Muscle layer of duodenum (tissue), 2 donors: ENCODE measurements around the gene CLDN20.
"Not testable (repeated sequence)": the region's sequence is repeated elsewhere in the genome, so short reads cannot be mapped to it uniquely, and the experiment has no call there.

ENCODE experiments used
- H3K27ac ChIP-seq: one replicate; pipeline ENCODE4 v1.7.0; 2013; ENCODE audit warnings: mild to moderate bottlenecking, low read length
- H3K27me3 ChIP-seq: one replicate; pipeline ENCODE4 v1.7.0; 2013; ENCODE audit warnings: low read depth, mild to moderate bottlenecking, control low read depth, low read length
- H3K36me3 ChIP-seq, 2 donors: one replicate each; pipeline ENCODE4 v1.7.0; 2013; ENCODE audit warnings: low read length in 2 of 2, control low read depth in 1 of 2, mild to moderate bottlenecking in 1 of 2; ENCODE audit not compliant: insufficient read depth in 2 of 2, control insufficient read depth in 1 of 2
- H3K4me1 ChIP-seq, 2 donors: one replicate each; pipeline ENCODE4 v1.7.0; 2013; ENCODE audit warnings: low read length in 2 of 2, mild to moderate bottlenecking in 2 of 2, control low read depth in 1 of 2, moderate library complexity in 1 of 2; ENCODE audit not compliant: insufficient read depth in 2 of 2, control insufficient read depth in 1 of 2
- H3K4me3 ChIP-seq, 2 donors: one replicate each; pipeline ENCODE4 v1.7.0; 2013; ENCODE audit warnings: low read length in 2 of 2, low read depth in 1 of 2, mild to moderate bottlenecking in 1 of 2
- H3K9me3 ChIP-seq, 2 donors: one replicate each; pipeline ENCODE4 v1.7.0; 2013; ENCODE audit warnings: low read length in 2 of 2, control low read depth in 1 of 2, mild to moderate bottlenecking in 1 of 2; ENCODE audit not compliant: control insufficient read depth in 1 of 2
- donor health status: healthy.

The CLDN20 gene, protein sequence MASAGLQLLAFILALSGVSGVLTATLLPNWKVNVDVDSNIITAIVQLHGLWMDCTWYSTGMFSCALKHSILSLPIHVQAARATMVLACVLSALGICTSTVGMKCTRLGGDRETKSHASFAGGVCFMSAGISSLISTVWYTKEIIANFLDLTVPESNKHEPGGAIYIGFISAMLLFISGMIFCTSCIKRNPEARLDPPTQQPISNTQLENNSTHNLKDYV

DNA sequence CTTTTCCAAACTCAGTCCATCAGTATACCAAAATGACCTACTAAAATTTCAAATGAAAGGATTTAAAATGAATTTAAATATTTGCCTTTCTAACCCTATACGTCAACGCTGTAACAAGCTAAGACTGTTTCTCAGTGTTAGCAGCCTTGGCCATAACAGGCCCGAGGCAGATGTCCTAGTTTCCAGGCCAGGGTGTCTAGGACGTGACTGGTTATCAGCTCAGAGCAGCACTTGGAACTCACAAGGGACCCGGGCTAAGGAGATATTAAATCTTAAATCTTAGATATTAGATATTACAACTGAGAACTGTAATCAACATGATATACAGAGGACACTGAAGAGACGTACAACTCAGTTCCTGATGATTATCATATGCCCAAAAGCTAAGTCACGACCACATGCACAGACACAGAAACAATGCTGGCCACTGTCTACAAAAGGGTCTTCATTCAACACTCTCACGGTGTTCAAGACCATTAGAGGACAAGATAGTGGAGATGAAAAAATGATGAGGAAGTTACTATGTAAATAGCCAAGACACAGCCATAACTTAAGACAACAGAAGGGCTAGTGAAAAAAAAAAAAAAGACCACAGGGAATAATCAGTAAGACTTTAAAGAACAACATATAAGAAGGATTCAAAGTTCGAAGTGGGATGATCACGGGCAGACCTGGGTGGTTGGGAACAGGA, at the start of gene CLDN20:
CLDN20 (plus strand) TSS at position 641 of the 691 bp plus-strand sequence. CDS start 11,707 bp downstream, outside the sequence.
- no peak within 1 kb of the TSS for H3K4me3 ChIP-seq
- H3K36me3 ChIP-seq = peaks cover 17 to 19% of the 10 kb centered on the region in 2 donors
- H3K9me3 ChIP-seq = no peaks in the 10 kb centered on the region
- H3K27ac ChIP-seq = no peak within 1 kb of the TSS
- no peaks in the 10 kb centered on the region for H3K27me3 ChIP-seq
- peaks cover 0 to 3% of the 10 kb centered on the region in 2 donors for H3K4me1 ChIP-seq

DNA sequence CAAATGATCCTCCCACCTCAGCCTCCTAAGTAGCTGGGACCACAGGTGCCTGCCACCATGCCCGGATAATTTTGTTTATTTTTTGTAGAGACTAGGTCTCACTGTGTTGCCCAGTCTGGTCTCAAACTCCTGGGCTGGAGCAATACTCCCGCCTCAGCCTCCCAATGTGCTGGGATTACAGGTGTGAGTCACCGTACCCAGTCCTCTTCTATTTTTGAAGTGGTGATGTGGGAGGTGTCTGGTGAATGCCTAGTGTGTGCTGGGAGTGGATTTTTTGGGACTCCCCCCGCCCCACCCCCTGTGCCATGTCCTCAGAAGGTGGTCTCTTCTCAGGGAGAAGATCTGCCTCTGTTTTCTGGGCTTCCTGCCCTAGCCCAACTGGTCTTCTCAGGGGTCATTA, 47.9 kb upstream of the CLDN20 start:
- Histone ChIP-seq H3K27ac (no peak overlapping the region), H3K9me3 (no peaks in the 10 kb centered on the region)

DNA sequence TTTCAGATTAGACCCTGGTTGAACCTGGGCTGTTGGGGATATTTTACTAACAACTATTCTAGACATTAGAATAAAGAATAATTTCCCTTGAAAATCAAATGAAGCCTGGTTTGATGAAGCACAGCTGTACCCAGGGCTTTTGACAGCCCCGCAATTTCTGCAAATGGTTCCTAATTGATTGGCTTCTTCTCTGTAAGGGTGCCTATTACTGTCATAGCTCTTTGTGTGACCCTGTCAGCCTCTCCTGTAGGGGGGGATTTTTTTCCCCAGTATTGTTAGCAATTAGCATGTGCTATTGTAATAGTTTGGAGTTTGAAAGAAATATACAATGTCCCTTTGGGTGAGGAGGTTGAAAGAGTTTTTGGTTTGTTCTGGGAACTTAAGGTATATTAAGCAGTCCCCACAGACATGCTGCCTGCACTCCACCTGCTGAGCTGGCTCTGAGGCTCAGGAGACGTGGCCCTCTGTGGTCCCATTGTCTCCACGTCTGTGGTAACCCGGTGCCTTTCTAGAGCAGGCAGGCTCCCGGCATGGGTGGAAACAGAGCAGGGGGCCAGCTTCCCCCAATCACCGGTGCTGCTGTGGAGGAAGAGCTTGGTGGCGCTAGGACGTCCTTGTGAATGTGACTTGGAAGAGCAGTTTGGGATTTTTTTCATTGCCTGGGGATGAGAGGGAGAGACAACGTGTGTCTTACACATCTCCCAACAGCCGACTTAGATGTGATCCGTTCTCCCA, 47.3 kb upstream of the CLDN20 start:
- Histone ChIP-seq H3K27me3 (no peaks in the 10 kb centered on the region), H3K27ac (no peak overlapping the region), H3K4me3 (no peak overlapping the region), H3K4me1 (no peaks in the 10 kb centered on the region), H3K36me3 (no peaks in the 10 kb centered on the region), H3K9me3 (no peaks in the 10 kb centered on the region)

More for the DNA sequence above, 47.9 kb upstream of the CLDN20 start:
- Histone ChIP-seq H3K4me3 (no peak overlapping the region), H3K4me1 (no peaks in the 10 kb centered on the region), H3K36me3 (no peaks in the 10 kb centered on the region), H3K27me3 (no peaks in the 10 kb centered on the region)

DNA sequence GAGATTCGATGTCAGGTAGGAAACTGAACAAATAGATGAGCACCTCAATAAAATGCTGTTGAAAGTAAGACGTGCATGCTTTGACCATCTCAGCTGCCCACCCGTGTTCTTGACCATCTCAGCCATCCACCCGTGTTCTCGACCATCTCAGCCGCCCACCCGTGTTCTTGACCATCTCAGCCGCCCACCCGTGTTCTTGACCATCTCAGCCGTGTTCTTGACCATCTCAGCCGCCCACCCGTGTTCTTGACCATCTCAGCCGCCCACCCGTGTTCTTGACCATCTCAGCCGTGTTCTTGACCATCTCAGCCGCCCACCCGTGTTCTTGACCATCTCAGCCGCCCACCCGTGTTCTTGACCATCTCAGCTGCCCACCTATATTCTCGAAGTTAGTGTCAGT, 45.1 kb upstream of the CLDN20 start:
- not testable (repeated sequence) for H3K27me3 ChIP-seq, H3K4me3 ChIP-seq, H3K27ac ChIP-seq, H3K9me3 ChIP-seq, H3K4me1 ChIP-seq, H3K36me3 ChIP-seq

DNA sequence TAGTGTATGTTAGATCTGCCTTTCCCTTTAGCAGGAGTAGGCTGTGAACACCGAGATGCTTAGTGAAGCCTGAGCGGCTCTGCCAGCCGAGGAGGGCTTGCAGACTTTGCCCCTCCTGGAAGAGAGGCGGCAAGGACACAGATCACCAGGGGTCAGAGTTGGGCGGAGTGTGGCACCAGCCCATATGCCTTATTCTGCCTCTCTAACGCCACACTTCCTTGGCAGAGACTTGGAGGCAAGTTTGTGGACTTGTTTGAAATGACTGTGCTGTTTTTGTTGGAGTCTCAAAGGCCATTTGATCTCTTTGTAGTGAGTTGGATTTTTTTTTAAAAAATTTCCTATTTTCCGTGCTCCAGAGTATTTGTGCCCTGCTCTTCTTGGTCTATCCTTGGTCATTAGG, 44.5 kb upstream of the CLDN20 start:
- H3K4me1 ChIP-seq = no peaks in the 10 kb centered on the region
- no peaks in the 10 kb centered on the region for H3K36me3 ChIP-seq
- no peak overlapping the region for H3K27ac ChIP-seq
- H3K27me3 ChIP-seq = no peaks in the 10 kb centered on the region
- no peaks in the 10 kb centered on the region for H3K9me3 ChIP-seq
- no peak overlapping the region for H3K4me3 ChIP-seq

DNA sequence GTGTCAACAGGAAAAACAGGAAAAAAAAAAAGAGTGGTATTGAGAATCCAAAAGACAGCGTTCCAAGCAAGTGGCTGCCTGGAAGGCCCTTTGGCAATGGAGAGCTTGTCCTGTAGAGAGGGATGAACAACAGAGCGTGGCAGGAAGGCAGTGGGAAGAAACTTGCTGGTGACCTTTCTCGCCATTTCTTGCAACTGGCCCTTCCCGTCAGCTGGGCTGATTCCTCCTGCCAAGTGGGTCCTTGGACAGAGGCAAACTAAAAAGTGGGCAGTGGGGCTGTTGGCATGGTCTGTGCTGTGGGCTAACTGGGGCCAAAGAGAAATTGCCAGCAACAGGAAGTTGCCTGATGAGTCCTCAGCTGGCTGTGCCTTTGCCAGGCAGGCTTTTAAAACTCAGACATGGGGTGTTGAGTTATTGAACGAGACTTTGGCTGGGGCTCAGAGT, 43.9 kb upstream of the CLDN20 start:
- Histone ChIP-seq H3K27me3 (no peaks in the 10 kb centered on the region), H3K4me1 (no peaks in the 10 kb centered on the region), H3K36me3 (no peaks in the 10 kb centered on the region), H3K27ac (no peak overlapping the region), H3K9me3 (no peaks in the 10 kb centered on the region), H3K4me3 (no peak overlapping the region)

DNA sequence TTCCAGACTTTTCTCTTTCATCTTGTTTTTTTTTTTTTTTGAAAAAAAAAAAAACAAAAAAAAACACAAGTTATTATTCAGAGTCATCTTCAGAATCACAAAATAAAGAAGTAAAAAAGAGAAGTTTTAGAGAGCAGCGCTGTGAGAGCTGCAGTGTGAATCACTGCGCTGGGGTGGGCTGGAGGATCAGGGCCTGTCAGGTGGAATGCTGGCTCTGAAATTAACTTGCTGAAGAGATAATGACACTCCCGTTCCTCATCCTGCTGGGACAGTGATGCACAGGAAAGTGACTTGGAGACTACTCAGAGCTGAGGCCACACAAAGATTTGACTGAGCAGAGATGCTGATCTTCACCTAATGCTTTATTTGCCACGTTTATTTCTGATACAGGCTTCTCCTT, 42.7 kb upstream of the CLDN20 start:
- Histone ChIP-seq H3K36me3 (no peaks in the 10 kb centered on the region), H3K27me3 (no peaks in the 10 kb centered on the region), H3K9me3 (no peaks in the 10 kb centered on the region), H3K4me1 (no peaks in the 10 kb centered on the region), H3K27ac (no peak overlapping the region), H3K4me3 (no peak overlapping the region)

DNA sequence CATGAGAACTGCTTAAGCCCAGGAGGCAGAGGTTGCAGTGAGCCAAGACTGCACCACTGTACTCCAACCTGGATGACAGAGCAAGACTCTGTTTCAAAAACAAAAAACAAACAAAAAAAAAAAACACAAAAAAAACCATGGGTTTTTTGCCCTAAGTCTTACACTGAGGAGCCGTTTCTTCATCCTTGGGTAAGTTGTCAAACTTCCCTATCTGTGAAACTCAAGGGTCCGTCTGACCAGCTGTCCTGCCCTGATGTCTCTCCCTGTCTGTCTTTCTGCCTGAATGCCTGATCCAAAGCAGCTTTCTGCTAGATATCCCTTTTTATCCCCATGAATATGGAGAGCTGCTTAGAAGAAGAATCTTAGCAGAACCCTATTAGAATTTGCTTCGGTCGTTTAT, 41.3 kb upstream of the CLDN20 start:
- no peak overlapping the region for H3K27ac ChIP-seq
- H3K4me3 ChIP-seq = no peak overlapping the region
- no peaks in the 10 kb centered on the region for H3K36me3 ChIP-seq
- no peaks in the 10 kb centered on the region for H3K4me1 ChIP-seq
- H3K27me3 ChIP-seq = no peaks in the 10 kb centered on the region
- no peaks in the 10 kb centered on the region for H3K9me3 ChIP-seq

DNA sequence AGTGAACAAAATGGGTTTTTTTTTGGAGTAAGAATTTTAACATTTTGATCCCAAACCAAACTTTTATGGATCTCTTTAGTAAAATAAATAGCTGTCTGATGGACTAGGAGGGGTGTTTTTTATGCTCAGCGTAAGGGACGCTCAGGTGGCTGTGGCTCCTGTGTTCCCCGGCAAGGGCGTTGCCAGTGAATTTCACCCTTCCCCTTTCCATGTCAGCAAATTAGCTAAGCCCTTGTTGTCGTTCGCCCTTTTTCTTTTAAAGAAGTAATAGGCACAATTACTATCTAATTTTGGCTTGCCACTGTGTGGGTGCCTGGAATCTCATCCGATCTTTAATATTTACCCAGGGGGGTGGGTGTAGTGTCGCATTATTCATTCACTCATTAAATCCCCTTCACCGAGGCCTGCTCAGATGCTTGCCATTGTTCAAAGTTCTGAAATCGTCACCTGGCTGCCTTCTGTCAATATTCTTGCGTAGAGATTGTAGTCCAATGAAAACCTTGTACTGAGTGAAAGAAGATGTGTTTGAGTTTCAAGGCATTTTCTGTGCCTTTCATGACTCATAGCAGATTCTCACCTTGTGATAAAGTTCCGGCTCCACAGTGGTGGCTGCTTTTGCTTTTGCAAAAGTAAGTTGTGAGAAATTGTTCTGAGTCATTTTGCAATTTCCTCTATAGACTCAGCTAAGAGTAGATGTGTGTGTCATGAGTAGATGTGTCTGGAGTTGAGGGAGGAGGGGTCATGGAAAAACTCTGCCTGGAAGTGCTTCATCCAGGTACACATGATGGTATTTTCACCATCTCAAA, 40.0 kb upstream of the CLDN20 start:
- H3K4me3 ChIP-seq = no peak overlapping the region
- no peaks in the 10 kb centered on the region for H3K9me3 ChIP-seq
- peaks cover 0 to 11% of the 10 kb centered on the region in 2 donors for H3K4me1 ChIP-seq
- no peaks in the 10 kb centered on the region for H3K36me3 ChIP-seq
- no peak overlapping the region for H3K27ac ChIP-seq
- H3K27me3 ChIP-seq = no peaks in the 10 kb centered on the region

DNA sequence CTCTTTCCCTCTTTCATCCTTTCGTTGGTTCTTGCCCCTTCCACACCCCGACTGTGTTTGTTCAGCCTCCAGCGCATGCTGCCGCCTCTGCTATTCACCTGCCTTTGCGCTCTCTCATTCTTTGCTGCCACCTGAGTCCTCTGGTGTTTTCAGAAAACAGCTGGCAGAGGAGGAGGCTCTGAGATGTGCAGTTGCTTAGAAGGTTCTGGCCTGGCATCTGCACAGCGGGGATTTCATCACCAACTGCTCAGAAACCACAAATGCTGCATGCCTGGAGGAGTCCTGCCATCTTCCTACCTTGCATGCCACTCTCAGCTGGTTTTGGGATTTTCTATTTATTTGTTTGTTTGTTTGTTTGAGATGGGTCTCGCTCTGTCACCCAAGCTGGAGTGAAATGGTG, 39.2 kb upstream of the CLDN20 start:
- Histone ChIP-seq H3K4me3 (no peak overlapping the region), H3K36me3 (no peaks in the 10 kb centered on the region), H3K4me1 (peaks cover 0 to 13% of the 10 kb centered on the region in 2 donors), H3K27me3 (no peaks in the 10 kb centered on the region), H3K27ac (no peak overlapping the region), H3K9me3 (no peaks in the 10 kb centered on the region)

DNA sequence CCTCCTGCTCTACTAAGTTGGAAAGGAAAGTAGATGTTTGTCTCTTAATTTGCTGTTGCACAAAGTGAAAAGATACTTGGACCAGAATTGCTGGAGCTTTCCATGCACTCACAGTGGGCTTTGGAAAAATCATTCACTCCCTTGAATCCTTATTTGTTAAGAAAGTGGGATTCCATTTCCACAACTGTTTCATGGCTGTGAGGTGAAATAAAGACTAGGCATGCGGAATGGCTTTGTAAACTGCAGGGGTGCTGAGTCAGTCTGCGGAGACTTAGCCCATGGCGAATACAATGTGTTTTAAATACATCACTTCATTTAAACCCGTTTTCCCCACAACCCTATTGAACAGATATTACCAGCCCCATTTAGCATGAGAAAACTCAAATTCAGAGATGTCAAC, 36.8 kb upstream of the CLDN20 start:
- Histone ChIP-seq H3K27ac (no peak overlapping the region), H3K4me1 (peaks cover 0 to 13% of the 10 kb centered on the region in 2 donors), H3K4me3 (no peak overlapping the region)

More for the DNA sequence above, 36.8 kb upstream of the CLDN20 start:
- H3K9me3 ChIP-seq = no peaks in the 10 kb centered on the region
- H3K27me3 ChIP-seq = no peaks in the 10 kb centered on the region
- no peaks in the 10 kb centered on the region for H3K36me3 ChIP-seq
